ENCODE data around the gene DAD1.
"Not testable (repeated sequence)": the region's sequence is repeated elsewhere in the genome, so short reads cannot be mapped to it uniquely, and the experiment has no call there.

Gene DAD1

DNA sequence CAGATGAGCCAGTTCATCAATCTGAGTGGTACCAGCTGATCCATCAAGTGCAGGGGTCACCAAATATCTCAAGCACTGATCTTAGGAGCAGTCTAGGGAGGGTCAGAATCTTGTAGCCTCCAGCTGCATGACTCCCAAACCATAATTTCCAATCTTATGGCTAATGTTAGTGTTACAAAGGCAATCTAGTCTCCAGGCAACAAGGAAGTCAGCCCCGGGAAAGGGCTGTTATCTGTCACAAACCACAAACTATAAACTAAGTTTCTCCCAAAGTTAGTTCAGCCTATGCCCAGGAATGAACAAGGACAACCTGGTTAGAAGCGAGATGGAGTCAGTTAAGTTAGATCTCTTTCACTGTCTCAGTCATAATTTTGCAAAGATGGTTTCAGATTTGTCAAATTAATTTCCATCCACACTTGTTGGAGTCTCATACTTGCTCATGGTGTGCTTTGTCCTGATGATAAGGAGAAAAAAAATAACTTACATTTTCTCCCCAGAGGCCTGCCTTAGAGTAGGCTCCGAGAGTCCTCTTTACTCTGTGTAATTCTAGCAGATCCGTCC lies 5.2 kb upstream of the DAD1 start:
- TF ChIP-seq, protein P1, sequence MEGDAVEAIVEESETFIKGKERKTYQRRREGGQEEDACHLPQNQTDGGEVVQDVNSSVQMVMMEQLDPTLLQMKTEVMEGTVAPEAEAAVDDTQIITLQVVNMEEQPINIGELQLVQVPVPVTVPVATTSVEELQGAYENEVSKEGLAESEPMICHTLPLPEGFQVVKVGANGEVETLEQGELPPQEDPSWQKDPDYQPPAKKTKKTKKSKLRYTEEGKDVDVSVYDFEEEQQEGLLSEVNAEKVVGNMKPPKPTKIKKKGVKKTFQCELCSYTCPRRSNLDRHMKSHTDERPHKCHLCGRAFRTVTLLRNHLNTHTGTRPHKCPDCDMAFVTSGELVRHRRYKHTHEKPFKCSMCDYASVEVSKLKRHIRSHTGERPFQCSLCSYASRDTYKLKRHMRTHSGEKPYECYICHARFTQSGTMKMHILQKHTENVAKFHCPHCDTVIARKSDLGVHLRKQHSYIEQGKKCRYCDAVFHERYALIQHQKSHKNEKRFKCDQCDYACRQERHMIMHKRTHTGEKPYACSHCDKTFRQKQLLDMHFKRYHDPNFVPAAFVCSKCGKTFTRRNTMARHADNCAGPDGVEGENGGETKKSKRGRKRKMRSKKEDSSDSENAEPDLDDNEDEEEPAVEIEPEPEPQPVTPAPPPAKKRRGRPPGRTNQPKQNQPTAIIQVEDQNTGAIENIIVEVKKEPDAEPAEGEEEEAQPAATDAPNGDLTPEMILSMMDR (IDR thresholded peaks at IDR 0.05; ENCODE audit: control insufficient read depth, extremely low read depth, insufficient read depth): no peak
- no peak for DNase-seq (ENCODE audit: low read depth)
- no peak overlapping the region for H3K4me3 ChIP-seq (ENCODE audit: low read depth, low read length)

DNA sequence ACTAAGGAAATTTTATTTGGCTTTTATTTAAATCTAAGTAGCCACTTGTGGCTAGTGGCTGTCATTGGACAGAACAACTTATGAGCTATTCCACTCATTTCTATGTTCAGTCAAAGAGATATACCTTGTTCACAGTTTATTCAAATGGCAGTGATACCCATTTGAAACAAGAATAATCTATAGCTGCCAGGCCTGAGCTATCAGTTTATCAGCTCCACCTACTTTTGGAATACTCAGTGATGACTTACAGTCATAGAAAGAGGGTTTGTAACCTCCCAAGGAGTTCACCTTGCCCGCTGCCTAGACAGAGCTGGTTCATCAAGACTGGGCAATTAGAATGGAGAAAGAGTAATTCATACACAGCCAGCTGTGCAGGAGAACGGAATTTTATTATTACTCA lies 4.6 kb upstream of the DAD1 start:
- TF ChIP-seq, protein P1 (IDR thresholded peaks at IDR 0.05; ENCODE audit: control insufficient read depth, extremely low read depth, insufficient read depth): no peak
- no peak overlapping the region for H3K4me3 ChIP-seq (ENCODE audit: low read depth, low read length)
- no peak for DNase-seq (ENCODE audit: low read depth)

DNA sequence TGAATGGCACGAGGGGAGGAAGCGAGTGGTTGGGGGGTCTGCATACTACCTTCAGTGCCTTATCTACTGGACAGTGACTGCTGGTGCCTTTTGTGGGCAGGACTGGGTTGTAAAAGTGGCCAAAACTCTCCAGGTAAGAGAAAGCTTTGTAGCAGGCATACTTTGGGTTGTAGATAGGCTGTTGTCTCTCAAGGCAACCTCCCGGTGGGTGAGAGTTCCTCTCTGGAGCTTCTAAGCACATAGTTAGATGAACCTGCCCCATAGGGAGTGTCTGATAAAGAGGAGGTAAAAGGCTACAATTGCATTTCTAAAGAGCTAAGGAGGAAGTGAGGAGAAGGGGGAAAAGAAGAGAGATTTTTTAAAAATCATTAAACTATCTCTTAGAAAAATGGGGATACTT lies 4.2 kb upstream of the DAD1 start:
- TF ChIP-seq, protein P1 (IDR thresholded peaks at IDR 0.05; ENCODE audit: control insufficient read depth, extremely low read depth, insufficient read depth): no peak
- H3K4me3 ChIP-seq (ENCODE audit: low read depth, low read length): no peak overlapping the region
- DNase-seq (ENCODE audit: low read depth): no peak

DNA sequence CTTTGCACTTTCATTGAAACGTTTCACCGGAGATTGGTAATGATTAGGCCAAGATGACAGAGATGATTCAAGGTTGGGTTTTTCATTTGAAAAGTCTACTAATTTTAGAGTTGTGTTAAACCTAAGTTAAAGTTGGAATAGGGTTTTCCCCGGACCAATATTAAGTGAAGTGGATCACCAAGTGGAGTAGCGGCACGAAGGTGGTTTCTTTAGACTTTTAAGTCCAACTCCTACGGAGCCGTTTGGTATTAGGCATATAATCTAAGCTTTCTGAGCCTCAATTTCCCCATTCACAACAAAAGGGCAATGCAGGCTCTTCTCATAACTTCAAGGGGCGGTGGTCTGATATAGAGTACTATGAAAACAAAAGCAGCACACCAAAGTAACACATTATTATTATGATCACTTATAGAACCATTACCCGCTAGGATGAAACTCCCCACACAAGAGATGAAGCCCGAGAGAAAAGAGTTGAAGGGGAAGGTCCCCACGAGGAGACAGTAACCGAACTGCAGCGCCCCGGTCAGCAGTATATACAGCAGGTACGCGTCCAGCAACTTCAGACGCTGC lies 413 bp downstream of the DAD1 start:
- H3K4me3 ChIP-seq (ENCODE audit: low read depth, low read length): peak overlapping the region; percentile 91
- TF ChIP-seq, protein P1 (IDR thresholded peaks at IDR 0.05; ENCODE audit: control insufficient read depth, extremely low read depth, insufficient read depth): no peak

DNA sequence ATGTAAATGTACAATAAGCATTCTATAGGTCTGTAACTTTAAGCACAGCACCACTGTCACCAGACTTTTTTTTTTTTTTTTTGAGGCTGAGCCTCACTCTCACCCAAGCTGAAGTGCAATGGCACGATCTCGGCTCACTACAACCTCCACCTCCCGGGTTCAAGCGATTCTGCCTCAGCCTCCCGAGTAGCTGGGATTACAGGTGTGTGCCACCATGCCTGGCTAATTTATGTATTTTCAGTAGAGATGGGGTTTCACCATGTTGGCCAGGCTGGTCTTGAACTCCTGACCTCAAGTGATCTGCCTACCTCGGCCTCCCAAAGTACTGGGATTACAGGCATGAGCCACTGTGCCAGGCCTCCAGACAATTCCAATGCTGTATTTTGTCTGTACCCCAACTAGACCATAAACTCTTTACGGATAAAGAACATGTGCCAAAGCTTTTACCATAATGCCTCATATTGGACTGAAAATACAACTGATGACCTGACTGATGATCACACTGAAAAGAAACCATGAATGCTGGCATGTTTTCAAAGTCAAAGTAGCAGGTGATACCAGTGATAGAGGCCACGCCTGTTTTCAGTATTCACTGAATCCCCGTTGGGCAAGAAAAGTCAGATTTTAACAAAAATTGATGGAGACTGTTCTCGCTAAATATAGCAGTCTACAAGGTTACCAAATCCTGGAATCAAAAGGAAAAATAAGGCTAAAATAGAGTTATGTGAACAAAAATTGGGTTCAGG lies 1.2 kb downstream of the DAD1 start:
- not testable (repeated sequence) for DNase-seq (ENCODE audit: low read depth)
- H3K4me3 ChIP-seq (ENCODE audit: low read depth, low read length): peak overlapping the region; percentile 91

More for the DNA sequence above, 413 bp downstream of the DAD1 start:
- no peak for DNase-seq (ENCODE audit: low read depth)

DNA sequence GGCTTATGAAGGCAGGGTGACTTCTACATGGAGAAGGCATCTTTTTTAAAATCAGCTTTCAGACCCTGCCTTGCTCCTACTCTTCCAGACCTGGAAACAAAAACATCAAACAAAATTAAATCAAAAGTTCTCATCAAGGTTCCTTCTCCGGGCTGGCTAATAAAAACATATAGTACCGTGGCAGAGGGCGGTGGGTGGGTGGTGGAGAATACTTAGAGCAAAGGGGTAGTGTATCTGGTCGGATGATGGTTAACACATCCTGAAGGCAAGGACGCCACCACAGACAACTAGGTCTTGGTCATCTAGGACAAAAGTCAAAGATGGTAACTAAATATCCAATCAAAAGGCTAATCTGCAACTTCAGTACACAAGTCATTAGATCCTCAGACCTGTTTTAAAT lies 1.8 kb downstream of the DAD1 start:
- TF ChIP-seq, protein P1 (IDR thresholded peaks at IDR 0.05; ENCODE audit: control insufficient read depth, extremely low read depth, insufficient read depth): no peak
- H3K4me3 ChIP-seq (ENCODE audit: low read depth, low read length): no peak overlapping the region
- no peak for DNase-seq (ENCODE audit: low read depth)

DNA sequence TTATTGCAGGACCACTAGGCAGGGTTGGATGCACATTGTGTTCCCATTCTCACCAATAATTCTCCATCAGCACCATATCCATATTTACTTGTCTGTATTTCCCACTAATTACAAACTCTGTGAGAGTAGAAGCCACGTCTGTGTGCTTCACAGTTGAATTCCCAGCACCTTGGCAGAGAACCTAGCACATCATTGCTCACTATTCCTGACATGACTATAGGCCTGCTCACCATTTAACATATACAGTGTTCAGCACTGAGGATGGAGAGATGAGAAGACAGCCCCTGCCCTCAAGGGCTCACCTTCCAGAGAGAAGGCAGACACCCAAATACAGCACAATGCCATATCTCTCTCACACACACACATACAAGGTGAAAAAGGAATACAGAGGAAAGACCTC lies 5.0 kb downstream of the DAD1 start:
- H3K4me3 ChIP-seq (ENCODE audit: low read depth, low read length): no peak overlapping the region
- DNase-seq (ENCODE audit: low read depth): no peak
- TF ChIP-seq, protein P1 (IDR thresholded peaks at IDR 0.05; ENCODE audit: control insufficient read depth, extremely low read depth, insufficient read depth): no peak
